ENCODE results near the gene ADORA1.

GRCh38 chr1:203131548-203132200 lies 4.1 kb downstream of the ADORA1 start:
- TF ChIP-seq POLR2A (IDR thresholded peaks at IDR 0.05; ENCODE audit: low read depth, low read length) (no peak), TAF1 (IDR thresholded peaks at IDR 0.05; ENCODE audit: low read depth, low read length) (no peak), POU2F2 (IDR thresholded peaks at IDR 0.05; ENCODE audit: low read depth, low read length) (no peak), POLR2AphosphoS5 (IDR thresholded peaks at IDR 0.05; ENCODE audit: low read depth, low read length) (no peak)
